LNCaP clone FGC (cell line): ENCODE data around the gene CGREF1.

Experiments
- DNase-seq: peaks from one replicate; pipeline ENCODE4 v3.0.0-alpha.2; 2011; ENCODE audit warnings: low read depth
- H3K4me3 ChIP-seq: 2 replicates; pipeline ENCODE4 v1.5.1; 2011; ENCODE audit warnings: mild to moderate bottlenecking, low read depth, low read length, control low read depth
- CTCF ChIP-seq: IDR thresholded peaks from 2 replicates; pipeline ENCODE4 v1.5.1; 2012; ENCODE audit warnings: mild to moderate bottlenecking; ENCODE audit not compliant: control insufficient read depth, insufficient read depth; ENCODE audit errors: extremely low read depth

Gene CGREF1

GRCh38 chr2:27069961-27070618, 48.8 kb downstream of the CGREF1 start:
- DNase-seq = no peak
- TF ChIP-seq CTCF = no peak
- peak overlapping the region; percentile 88 for H3K4me3 ChIP-seq

GRCh38 chr2:27069436-27069835, 49.5 kb downstream of the CGREF1 start:
- no peak for TF ChIP-seq CTCF
- no peak for DNase-seq

GRCh38 chr2:27067385-27067784, 51.5 kb downstream of the CGREF1 start:
- no peak overlapping the region for H3K4me3 ChIP-seq
- DNase-seq = no peak
- TF ChIP-seq CTCF = no peak

More at GRCh38 chr2:27069436-27069835, 49.5 kb downstream of the CGREF1 start:
- no peak overlapping the region for H3K4me3 ChIP-seq

GRCh38 chr2:27065128-27065527, 53.8 kb downstream of the CGREF1 start:
- no peak for TF ChIP-seq CTCF
- DNase-seq = no peak
- H3K4me3 ChIP-seq = no peak overlapping the region

GRCh38 chr2:27060323-27060722, 58.6 kb downstream of the CGREF1 start:
- no peak for DNase-seq
- H3K4me3 ChIP-seq = no peak overlapping the region
- TF ChIP-seq CTCF = no peak

GRCh38 chr2:27059141-27059820, 59.6 kb downstream of the CGREF1 start:
- TF ChIP-seq CTCF = no peak
- H3K4me3 ChIP-seq = no peak overlapping the region
- no peak for DNase-seq
